Activated naive CD4-positive, alpha-beta T cell (primary cell): ENCODE measurements around the gene BAZ1A.
"Not testable (repeated sequence)": the region's sequence is repeated elsewhere in the genome, so short reads cannot be mapped to it uniquely, and the experiment has no call there.

Experiments used
- DNase-seq, 4 experiments: peaks; one replicate each; lab custom pipeline; 2025; lab: John Stamatoyannopoulos, UW

The BAZ1A gene

DNA sequence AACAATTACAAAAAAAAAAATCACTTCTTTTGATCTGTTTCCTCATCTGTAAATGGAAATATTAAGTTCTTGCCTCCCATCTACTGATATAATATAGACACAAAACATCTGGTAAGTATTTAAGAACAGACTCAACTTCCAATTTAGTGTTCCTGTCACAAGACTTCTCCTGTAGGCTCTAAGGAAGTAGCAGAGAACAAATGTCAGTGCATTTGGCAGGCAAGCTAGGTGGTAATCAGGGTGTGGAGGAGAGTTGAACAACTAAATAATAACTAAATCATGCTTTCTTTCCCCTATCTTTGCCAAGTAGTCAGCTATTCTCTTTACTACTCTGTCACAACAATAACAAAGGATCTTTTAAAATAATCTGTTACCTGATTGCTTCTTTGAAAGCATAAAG lies 22.1 kb downstream of the BAZ1A start:
- no peak for DNase-seq

DNA sequence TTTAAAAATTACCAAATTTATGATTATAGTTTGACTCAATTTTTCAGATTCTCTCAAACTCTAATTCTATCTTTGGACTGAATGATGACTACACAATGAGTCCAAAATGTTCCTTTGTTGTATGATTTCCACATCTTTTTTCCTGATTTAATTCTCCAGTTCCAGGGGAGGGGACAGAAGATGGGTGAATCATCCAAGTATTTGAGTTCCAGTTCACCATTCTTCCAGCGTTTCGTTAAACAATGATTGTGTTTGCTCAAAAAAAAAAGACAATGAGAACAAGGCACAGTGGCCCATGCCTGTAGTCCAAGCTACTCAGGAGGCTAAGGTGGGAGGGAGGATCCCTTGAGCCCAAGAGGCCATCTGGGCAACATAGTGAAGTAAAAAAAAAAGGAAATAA lies 23.8 kb downstream of the BAZ1A start:
- DNase-seq: no peak

DNA sequence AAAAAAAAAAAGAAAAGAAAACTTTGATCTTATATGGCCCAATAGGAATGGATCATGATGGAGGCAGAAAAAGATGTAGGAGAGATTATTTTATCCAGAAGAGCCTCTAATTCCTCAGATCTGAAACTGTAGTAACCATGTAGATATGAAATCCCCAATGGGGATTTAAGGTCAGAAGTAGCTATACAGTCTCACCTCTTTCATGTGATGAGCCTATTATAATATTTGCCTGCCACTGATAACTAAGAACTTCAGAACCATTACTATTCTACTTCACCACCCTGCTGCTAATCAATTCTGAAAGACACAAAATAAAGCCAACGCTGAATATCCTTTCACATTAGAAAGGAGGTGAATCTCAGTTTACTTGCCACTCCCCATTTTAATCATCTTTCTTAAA lies 29.3 kb downstream of the BAZ1A start:
- no peak for DNase-seq

DNA sequence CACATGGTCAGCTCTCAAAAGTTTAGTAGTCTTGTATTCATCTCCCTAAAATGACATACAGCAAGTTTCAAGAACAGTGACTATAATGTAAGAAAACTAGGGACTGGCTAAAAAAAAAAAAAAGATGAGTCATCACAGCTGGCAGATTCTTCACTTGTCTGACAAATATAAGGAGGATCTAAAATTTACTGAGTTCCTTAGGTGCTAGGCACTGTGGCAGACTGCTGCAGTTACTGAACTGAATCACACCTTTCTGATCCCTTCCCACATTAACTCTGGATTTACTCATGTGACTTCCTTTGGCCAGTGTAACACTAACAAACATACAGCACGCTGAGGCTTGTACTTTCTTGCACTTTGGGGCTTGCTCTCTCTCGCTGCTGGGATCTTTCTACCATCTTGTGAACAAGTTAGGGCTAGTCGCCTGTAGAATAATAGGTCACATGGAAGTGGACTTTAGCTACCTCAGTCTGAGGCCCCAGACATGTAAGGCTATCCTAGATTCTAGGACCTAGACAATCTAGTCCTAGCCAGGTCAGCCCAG lies 32.1 kb downstream of the BAZ1A start:
- DNase-seq: no peak

DNA sequence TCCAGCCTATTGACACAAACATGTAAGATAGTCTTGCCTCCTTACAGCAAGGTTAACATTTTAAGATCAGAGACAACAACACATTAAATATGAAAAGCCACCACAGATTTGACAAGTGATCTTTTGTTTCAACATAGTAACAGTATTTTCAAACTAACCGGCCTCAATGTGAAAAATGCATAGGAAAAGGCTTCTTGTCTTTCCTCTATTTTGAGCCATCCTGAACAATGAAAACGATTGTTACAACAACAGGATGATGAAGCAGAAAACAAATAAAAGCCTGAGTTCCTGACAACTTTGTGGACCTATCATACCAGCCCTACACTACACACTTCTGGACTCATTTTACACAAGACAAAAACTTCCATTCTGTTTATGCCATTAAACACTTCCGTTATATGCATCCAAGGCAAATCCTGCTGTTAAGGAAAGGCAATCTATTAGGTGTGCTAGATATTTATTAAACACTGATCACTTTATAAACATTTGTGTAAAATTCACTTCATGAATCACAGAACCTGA lies 37.3 kb downstream of the BAZ1A start:
- no peak for DNase-seq

DNA sequence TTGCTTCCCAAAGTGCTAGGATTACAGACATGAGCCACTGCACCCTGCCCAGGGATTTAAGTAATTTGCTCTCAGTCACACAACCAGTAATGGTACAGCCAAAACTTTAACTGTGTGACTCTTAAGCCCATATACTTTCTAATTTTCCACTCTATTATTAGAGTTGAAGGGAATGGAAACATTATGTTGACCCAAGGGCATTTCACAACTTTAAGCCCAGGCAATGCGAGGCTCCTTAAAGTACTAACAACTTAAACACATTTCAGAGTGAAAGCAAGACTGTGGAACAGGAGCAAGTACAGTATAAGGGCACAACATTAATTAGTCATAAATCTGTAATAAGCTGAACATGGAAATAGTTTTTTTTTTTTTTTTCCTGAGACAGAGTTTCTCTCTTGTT lies 39.8 kb downstream of the BAZ1A start:
- no peak for DNase-seq

DNA sequence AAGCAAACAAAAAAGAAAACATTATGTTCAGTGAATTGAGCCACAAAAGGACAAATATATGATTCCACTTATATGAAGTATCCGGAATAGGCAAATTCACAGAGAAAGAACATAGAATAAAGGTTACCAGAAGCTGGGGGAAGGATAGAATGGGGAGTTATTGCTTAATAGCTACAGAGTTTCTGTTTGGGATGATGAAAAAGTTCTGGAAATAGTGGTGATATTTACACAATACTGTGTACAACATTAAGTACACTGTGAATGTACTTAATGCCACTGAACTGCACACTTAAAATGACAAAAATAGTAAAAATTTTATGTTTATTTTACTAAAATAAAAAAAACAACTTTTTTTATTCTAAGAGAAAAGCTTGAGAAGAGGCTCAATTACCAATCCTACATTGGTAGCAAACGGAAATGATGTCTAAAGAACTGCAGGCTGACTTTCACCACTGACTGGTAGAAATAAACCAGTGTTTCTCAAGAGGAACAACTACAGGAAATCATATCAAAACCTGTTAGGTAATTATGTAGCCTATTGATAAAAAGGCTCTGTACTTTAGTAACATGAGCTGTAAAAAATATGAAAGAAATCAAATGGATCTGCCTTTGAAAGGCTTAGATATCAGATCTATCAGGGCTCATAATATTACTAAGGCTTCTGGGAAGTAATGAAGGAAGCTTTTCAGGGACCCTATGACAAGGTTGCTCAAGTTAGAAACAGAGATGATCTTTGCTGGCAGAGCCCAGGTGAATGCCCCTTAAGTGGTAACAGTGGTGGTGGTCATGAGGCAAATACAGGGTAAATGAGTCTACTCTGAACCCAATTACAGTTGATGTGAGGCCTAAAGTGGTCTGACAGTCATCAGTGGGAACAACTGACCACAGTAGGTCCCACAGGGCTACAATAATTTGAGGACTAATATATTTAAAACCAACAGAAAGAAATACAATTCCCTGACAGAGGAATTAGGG lies 41.3 kb downstream of the BAZ1A start:
- no peak for DNase-seq

DNA sequence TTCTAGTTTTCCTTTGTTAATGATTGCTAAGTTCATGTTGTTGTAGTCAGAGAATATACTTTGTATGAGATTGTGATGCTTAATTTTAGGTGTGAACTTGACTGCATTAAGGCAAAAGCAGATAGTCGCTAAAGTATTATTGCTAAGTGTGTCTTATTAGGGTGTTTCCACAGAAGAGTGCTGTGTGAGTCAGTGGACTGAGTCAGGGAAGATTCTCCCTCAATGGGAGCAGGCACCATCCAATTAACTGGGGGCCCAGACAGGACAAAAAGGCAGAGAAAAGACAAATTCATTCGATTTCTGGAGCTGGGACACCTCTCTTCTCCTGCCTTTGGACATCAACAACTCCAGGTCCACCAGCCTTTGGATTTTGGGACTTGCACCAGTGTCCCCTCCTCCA lies 48.5 kb downstream of the BAZ1A start:
- DNase-seq: no peak

DNA sequence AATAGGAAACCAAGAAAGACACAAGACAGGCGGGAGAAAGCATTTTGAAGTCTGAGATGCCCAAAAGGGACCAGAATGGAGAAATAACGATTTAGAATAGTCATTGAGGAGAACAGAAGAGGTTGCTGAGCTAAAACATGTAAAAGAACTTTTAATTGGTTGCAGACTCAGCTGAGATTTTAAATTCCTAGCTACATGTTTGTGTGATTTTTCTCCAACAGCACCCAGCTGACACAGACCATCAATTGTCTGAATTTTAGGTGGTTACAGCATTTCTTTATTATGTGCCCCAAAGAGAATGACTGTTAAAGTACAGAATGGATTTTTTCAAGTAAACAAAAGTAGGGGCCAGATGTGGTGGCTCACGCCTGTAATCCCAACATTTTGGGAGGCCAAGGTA lies 50.3 kb downstream of the BAZ1A start:
- DNase-seq: no peak

DNA sequence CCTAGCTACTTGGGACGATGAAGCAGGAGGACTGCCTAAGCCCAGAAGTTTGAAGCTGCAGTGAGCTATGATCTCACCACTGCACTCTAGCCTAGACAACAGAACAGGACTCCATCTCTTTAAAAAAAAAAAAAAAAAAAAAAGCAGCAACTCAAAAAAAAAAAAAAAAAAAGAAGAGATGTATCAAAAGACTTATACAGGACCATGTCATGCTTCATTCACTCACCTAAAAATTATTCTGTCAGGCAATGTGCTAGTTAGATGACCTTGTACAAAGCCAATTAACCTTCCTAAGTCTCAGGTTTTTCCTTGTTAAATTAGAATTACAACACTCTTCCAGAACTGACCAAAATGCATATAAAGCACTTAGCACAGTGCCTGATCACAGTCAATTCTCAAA lies 50.9 kb downstream of the BAZ1A start:
- DNase-seq: no peak

DNA sequence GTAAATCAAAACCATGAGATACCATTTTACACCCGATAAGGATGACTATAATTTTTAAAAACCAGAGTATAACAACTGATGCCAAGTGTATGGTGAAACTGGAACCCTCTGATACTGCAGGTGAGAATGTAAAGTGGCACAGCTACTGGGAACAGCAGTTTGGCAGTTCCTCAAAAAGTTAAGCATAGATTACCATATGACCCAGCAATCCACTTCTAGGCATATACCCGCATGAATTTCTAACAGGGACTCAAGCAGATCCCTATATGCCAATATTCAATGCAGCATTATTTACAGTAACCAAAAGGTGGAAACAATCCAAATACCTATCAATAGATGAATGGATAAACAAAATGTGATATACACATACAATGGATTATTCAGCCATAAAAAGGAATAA lies 57.4 kb downstream of the BAZ1A start:
- no peak for DNase-seq

DNA sequence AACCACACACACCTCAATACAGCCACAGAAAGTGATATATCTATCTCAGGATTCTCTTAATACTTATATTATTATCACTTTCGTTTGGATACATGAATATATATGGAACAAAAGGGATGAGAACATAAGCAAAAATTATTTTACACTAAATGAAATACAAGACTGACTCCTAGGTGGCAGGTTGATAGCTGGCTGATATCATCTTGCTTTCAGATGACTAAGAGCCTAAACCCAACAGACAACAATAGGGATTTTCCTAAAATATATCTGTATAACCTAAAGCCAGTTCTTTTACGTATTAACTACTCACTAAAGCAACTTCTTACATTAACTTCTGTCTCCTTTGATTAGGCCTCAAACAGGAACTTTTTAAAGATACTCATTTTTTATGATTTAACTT lies 65.1 kb downstream of the BAZ1A start:
- no peak for DNase-seq

DNA sequence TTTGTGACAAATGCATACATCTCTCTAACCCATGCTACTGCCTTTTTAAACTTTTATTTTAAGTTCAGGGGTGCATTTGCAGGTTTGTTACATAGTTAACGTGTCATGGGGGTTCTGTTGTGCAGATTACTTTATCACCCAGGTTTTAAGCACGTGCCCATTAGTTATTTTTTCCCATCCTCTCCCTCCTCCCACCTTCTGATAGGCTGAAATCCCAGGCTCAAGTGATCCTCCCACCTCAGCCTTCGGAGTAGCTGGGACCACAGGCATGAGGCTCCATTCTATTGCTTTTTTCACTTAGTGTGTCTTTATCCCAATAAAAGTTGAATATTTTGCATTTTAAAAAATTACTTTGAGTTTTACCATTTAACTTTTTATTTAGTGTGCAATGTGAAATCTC lies 68.9 kb downstream of the BAZ1A start:
- no peak for DNase-seq

DNA sequence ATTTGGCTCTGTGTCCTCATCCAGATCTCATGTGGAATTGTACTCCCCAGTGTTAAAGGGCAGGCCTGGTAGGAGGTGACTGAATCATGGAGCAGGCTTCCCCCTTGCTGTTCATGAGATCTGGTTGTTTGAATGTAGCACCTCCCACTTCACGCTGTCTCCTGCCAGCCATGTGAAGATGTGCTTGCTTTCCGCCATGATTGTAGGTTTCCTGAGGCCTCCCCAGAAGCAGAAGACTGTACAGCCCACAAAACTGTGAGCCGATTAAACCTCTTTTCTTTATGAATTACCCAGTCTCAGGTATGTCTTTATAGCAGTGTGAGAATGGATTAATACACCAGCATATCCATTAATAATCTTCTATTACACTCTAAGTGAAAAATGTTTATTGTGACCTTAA lies 70.2 kb downstream of the BAZ1A start:
- DNase-seq: no peak

DNA sequence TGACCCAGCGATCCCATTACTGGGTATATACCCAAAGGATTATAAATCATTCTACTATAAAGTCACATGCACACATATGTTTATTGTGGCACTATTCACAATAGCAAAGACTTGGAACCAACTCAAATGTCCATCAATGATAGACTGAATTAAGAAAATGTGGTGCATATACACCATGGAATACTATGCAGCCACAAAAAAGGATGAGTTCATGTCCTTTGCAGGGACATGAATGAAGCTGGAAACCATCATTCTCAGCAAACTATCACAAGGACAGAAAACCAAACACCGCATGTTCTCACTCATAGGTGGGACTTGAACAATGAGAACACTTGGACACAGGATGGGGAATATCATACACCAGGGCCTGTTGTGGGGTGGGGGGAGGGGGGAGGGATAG lies 76.3 kb downstream of the BAZ1A start:
- not testable (repeated sequence) for DNase-seq

DNA sequence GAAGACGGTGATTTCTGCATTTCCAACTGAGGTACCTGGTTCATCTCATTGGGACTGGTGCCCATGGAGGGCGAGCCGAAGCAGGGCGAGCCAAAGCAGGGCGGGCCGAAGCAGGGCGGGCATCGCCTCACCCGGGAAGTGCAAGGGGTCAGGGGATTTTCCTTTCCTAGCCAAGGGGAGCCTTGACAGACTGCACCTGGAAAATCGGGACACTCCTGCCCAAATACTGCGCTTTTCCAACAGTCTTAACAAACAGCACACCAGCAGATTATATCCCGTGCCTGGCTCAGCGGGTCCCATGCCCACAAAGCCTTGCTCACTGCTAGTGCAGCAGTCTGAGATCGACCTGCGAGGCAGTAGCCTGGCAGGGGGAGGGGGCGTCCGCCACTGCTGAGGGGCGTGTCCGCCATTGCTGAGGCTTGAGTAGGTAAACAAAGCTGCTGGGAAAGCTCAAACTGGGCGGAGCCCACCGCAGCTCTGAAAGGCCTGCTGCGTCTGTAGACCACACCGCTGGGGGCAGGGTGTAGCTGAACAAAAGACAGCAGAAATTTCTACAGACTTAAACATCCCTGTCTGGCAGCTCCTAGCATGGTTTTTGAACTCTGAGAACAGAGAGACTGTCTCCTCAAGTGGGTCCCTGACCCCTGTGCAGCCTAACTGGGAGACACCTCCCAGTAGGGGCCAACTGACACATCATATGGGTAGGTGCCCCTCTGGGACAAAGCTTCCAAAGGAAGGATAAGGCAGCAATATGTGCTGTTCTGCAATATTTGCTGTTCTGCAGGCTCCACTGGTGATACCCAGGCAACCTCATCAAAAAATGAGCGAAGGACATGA lies 77.2 kb downstream of the BAZ1A start:
- no peak for DNase-seq

DNA sequence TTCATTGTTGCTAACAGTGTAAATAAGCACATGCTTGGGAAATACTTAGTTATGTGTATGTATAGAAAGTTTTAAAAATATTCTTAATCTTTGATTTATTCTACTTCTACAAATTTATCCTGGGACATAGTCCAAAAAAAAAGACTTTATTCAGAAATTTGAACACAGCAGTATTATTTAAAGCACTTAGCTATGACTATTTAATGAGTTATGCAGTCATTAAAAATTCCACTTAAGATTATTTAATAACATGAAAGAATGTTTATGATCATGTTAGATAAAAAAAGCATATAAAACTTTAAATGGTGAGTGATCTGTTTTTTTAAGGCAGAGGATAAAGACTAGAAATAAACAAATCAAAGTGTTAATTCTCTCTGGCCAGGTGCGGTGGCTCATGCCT lies 78.3 kb downstream of the BAZ1A start:
- no peak for DNase-seq

DNA sequence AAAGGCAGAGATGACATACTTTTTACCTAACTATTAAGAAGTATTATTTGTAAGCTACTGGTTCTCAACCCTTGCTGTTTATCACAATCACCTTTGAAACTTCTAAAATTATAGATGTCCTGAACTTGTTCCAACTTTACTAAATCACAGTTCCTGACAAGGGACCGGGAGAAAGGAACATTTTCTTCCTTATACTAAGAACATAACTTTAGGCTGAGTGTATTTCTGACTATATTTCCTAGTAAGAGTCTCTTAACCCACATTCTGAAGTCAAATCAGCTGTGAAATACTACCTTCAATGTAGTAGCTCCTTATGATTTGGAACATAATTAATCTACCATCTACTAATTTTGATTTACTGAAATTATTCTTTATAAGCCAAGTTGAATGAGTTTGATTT lies 80.2 kb downstream of the BAZ1A start:
- DNase-seq: no peak

DNA sequence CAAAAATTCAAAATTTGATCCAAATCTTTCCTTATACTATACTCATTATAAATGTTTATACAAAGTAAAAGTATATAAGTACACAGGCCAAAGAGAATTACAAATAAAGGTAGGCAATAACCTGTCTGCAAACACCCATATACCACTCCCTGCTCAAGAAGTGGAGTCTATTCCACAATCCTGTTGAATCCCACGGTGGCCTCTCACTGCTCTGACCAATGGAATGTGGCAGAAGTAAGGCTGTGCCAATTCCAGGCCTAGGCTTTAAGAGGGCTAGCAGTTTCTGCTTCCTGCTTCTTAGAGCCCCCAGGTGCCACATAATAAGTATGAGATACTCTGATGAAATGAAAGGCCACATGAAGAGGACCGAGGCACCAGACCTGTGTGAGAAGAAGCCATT lies 80.9 kb downstream of the BAZ1A start:
- no peak for DNase-seq

DNA sequence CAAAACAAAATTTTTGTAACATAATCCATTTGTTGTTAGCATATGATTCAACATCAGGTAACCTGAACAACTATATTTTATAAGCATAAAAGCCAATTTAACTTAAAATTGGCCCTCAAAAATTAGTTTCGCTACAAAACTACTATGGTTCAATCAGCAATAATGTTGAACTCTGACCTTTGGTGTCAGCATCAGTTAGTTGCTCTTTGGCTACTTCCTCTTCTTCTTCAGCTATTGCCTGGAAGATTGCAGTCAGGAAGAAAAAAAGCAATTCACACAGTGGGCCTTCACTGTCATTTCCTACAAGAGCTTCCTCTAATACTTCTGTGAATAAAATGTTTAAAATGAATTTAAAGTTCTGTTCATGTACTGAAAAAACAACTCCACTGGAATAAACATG lies 82.6 kb downstream of the BAZ1A start:
- DNase-seq: no peak

DNA sequence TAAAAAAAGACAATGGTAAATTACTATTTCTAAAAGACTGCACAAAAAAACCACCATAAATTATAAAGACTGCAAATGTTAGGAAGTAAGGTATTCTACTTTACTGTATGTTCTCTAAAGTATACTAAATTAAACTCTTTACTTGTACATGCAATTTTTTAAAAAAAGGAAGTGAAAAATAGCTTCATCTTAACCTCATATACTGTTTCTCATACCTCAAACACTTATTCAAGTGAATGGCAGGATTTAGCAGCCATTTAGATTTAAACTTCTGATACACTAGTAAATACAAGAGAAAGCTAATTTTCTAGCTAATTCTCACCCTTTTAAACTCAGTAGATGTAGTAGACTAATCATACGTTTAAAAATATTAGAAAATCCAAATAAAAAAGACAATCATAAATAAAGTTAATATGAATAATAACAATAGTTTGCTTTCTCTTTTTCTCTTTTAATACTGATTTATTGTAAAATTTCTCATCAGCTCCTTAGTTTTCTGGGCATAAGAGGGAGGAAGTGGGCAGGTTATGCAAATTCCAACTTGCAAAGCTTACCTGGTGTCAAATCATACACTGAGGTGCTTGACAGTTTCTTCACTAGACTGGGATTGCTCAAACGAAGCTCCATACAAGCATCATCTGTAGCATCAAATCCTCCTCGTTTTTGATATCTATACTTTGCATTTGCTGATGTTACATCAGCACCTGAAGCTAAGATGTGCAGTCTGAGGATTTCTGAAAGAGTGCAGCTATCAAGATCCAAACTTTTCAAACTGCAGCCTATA lies 89.7 kb downstream of the BAZ1A start:
- no peak for DNase-seq

DNA sequence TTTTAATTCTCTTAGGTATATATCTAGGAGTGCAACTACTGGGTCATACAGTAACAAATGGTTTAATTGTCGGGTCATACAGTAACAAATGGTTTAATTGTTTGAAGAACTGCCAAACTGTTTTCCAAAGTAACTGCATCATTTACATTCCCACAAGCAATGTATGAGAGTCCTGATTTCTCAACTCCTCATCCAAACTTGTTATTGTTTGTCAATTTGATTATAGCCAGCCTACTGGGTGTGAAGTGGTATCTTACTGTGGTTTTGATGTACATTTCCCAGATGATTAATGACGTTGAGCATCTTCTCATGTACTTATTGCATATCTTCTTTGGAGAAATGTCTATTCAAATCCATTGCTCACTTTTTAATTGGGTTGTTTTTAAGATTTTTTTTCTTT lies 93.1 kb downstream of the BAZ1A start:
- no peak for DNase-seq
